GM18502 (cell line): ENCODE data around the gene SMPD2.

Experiments
- ATAC-seq: cut with Tn5 transposase; IDR thresholded peaks from one replicate; pipeline ENCODE4 v1.9.1; 2021; ENCODE audit warnings: mild to moderate bottlenecking; ENCODE audit not compliant: unreplicated experiment, poor library complexity

The SMPD2 gene

DNA sequence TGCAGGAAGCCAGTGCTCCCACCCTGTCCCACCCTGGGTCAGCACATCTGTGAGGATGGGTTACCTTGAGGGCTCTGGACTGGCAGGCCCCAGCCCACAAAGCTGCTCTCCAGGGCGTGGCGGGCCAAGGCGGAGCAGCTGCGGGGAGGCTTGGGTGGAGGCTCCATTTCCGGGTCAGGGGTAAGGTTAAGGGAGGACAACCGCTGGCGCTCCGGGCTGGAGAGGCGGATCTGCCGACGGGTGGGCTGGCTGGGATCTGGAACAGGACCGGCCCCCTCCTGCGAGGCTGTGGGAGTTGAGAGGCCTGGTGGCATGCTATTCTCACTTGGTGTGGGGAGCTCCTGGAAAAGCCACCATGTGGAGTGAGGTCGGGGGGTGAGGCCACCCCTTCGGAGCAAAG lies 5.5 kb downstream of the SMPD2 start:
- no peak for ATAC-seq

DNA sequence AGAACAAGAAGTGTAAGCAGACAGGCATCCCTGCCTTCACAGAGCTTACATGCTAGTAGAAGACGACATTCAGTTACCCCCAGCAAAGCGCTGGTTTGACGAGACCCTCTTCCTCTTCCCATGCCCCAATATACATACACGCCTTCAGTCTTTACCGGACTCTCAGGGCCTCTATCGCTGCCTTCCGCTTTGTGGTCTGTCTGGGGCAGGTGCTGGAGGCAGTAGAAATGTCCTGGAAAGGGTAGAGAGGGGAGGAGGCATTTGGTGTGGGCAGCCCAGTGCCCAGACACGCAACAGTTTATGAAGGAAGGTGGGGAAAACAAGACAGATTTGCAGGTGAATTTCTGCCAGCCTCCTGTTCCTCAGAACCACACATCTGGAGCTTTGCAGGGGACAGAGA lies 6.0 kb downstream of the SMPD2 start:
- ATAC-seq = no peak

DNA sequence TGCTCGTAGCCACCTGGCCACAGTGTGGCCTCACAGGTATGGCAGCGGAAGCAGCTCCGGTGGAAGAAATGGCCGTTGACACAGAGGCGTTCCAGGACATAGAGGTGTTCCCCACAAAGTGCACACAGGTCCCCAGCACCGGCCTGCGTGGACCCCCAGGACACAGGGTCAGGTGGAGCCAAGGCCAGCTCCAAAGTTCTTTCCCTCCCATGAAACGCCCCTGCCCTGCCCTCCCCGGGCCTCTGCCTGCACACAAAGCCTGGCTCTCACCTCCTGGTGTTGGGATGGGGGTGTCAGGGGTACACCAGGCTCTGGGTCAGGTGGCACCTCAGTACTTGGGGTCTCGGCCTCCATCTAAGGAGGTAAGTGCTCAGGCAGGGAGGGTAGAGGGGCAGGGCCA lies 6.6 kb downstream of the SMPD2 start:
- ATAC-seq = no peak

DNA sequence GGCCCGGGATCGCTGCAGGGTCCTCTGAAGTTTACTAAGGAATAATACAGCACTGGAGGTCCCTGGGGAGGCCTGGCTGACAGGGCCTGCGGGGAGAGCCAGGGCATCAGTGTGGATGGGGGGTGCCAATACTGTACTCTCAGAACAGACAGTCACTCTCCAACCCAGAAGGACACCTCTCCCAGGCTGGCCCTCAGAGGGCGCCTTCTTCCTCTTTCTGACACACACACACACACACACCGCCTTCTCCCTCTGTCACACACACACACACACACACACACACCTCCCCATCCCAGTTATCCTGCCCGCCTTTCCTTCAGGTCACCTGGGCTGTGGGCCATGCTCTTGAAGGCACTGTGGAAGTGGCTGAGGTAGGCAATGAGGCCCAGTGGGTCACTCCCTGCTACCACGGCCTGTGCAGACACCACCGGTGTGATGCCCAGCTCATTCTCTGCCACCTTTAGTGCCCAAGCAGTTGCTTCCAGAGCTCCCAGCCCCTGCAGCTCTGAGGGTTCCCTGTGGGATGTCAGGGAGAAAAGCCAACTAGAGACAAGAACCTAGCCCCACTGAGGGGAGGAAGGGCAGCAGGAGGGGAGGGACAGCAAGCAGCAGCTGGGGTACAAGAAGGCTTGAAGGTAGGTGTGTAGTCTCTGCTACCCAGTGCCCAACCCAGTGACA lies 7.5 kb downstream of the SMPD2 start:
- ATAC-seq = no peak

DNA sequence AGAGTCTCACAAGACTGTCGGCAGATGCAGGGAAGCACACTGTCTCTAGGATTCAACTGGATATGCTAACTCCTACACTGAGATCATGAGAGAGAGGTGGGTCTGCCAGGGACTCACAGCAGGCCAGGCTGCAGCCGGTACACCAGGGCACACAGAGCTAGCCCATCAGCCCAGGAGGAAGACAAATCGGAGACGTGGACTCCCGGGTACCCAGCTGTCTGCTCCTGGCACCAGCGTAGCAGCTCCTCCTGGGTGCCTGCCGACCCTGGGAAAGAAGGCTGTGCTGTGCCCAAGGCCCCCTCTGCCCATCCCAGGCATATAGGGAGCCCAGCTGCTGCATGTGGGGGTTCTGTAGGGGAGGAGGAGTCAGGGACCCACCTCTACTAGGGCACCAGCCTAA lies 8.1 kb downstream of the SMPD2 start:
- ATAC-seq = no peak

DNA sequence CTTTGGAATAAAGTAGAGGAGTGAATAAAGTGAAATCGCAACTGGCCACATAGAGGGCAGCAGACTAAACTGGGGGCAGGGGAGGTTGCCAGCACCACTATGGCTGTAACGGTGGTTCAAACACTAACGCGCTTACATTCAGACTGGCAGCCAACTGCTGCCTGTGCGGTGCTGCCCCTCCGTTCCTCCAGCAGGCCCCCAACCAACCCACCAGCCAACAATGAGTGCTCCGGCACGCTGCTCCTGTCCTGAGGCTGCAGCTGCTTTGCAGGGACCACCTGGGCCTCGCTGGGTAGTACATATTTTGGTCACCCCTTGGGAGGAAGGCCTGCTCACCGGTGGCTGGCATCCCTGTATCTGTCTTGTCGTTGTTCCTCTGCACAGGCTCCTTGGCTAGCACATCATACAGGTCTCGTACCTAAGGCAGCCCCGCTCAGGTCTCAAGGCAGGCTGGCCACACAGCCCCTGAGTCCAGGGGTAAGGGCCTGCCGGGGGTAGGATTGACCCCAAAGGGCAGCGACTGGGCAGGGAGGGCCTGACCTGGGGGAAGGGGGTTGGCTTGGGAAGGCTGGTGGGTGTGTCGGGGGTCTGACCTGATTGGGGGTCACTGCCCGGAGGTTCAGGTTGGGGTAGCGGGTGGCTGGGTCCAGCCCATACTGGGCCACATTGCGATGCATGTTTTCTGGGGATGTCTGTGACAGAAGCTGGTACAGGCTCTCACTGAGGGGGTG lies 8.7 kb downstream of the SMPD2 start:
- no peak for ATAC-seq

DNA sequence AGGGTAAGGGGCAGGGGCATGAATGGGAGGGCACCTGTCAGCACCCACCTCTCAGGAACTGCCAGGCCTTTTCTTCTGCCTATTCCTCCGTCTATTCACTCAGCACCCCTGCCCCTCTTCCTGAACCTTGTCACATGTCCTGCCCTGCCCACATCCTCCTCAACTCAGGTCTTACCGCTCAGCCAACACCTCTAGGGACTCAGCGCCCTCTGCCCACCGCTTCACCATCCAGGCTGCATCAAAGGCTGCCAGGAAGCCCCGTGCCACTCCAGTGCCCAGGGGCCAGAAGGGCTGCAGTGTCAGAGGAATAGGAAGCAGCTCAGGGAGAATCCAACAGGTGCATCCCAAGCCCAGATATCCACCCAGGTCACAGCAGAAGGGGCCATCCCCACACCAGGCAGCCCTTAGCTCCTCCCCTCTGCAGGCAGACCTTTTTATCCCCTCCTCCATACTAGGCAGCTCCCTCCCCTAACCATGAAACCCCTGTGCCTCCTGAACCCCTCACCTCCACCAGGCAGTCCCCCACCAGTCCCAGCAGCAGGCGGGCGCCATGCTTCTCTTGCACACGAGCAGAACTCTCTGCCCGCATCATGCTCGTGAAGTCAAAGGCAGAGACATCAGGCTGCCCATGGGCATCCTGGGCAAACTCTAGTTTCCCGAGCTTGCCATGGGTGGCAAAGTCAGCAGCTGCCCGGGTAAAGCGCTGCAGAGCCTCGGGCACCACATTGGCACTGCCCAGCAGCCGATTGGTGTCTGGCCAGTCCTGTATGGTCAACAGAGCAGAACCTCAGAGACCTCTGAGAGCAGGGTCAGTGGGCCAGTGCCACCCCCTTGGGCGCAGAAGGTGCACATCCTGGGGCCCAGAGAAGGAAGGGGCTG lies 9.5 kb downstream of the SMPD2 start:
- no peak for ATAC-seq

DNA sequence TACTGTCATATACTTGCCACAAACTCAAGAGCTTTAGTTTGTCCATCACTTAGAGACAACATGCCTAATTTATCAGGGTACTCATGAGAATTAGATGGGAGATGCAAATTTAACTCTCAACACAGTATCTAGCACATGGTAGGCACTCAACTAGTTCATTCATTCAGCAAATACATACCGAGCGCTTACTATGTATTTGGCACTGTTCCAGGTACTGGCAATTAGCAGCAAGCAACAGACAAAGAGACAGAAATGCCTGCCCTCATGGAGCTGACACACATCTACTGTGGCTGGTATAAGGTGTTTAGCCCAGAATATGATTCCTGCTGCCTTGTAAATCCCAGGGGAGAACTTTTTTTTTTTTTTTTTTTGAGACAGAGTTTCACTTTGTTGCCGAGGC lies 10.3 kb downstream of the SMPD2 start:
- ATAC-seq = no peak

DNA sequence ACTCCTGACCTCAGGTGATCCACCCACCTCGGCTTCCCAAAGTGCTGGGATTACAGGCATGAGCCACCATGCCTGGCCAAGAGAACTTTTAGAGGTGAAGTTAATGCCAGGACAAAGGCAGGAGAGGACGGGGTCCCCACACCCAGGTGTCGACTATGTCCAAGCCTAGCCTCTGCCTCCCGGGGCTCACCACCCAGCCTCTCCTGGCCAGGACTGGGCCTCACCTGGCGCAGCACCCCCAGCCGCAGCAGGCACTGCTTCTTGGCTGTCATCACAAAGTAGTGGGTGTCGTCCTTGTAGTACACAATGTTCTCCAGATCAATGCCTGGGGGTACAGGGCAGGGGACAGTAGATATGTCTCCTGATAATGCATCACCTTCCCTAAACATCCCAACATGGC lies 10.9 kb downstream of the SMPD2 start:
- ATAC-seq = no peak

DNA sequence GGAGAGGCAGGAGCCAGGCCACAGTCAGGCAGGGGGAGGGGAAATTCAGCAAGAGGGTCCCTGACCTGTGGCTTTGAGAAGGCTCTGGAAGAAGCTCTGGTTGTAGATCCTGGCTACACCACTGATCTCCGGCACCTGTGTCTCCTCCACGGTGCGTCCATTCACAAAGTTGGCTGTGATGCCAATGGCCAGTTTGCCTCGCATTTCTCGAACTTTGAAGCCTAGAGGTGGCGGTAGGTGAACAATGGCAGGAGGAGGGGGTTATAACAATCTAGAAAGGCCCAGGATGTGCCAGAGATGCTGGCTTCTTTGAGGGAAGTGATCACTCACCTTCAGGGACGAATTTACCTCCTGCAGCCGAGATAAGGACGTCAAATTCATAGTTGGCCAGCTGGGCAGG lies 11.7 kb downstream of the SMPD2 start:
- ATAC-seq = no peak

DNA sequence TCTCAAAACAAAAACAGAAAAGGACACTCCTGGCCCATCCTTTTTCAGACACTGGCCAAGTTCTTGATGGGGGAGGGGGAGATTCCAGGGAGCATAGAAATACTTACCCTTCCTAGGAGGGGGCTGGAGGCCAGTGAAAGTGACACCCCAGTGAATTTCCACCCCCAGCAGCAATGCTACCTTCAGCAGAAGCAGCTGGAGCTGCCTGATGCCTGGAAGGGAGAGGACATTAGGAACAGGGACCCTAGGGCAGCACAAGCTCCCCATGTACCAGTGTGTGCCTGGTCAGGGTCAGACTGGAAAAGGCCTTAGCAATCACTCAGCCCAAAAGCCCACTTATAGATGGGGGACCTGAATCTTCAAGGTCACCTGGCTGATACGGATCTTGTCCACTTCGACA lies 12.6 kb downstream of the SMPD2 start:
- ATAC-seq = no peak

DNA sequence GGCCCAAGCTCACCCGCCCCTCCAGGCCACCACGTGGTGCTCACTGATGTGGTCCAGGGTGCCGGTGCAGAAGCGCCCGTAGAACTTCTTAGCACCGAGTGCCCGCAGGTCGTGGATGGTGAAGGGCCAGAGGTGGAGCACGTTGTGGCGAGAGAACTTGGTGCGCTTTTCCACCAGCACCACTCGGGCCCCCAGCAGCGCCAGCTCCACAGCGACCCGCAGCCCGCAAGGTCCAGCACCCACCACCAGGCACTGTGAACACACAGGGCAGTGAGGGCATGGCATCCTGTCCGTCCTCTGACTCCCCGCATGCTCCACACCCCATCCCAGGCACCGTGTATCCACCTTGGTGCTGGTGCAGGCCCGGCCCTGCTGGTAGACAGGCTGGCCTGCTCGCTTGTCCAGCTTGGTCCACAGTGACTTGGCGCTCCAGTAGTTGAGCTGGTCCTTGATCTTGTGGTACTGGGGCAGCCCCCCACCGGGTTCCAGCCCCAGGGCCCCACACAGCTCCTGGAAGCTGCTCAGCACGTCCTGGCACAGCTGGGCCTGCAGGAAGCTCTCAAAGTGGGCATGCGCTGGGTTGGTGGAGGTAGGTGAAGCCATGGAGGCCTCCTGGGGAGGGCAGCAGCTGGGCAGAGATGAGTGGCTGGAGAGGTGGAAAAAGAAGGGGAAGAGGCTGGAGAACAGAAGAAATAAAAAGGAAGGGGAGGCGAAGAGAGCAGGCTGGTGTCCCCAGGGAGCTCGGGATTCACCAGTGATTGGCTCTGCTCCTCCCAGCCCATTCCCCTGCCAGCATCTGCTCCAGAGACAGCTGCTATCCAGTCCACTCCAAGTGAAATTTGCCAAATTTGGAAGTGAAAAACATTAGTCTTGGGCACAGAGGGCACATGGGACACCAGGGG lies 13.3 kb downstream of the SMPD2 start:
- no peak for ATAC-seq

DNA sequence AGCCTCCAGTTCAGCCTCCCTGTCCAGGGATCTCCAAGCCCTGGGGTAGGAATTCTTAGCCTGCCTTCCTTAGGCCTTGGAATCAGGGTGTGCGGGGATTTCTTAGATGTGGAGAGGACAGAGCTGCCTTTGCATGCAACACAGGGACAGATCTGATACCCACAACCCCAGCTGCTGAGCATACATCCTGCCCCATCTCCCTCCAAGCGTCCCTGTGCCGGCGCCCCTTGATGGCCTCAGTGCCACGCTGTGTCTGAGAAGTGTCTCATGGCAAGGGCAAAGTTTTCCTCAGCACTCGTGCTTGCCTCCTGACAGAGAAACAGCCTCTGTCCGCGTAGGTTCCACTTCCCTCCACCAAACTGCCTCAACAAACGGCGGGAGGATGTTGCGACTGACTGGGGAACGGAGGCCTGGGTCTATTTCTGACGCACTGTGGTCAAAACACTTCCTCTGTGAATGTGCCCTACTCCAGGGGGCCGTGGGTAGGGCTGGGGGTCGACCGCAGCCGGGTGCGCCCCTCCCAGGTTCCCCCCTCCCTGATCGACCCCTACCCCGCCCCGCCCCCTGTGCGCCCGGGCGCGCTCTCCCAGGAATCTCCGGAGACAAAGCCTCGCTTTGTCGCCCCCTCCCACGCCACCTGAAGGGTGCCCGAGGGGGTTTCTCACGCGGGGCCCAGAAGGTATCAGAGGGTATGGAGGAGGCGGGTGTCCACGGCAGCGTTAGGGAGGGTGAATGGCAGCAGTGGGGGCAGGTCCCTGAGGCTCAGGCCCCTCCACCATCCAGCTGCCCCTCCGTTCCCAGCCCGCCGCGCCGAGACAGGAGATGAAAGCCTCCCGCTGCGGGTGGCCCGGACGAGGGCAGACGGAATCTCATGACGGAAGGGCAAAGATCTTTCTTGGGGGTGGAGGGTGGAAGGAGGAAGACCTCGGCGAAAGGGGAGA lies 14.2 kb downstream of the SMPD2 start:
- peak; percentile 34 for ATAC-seq

DNA sequence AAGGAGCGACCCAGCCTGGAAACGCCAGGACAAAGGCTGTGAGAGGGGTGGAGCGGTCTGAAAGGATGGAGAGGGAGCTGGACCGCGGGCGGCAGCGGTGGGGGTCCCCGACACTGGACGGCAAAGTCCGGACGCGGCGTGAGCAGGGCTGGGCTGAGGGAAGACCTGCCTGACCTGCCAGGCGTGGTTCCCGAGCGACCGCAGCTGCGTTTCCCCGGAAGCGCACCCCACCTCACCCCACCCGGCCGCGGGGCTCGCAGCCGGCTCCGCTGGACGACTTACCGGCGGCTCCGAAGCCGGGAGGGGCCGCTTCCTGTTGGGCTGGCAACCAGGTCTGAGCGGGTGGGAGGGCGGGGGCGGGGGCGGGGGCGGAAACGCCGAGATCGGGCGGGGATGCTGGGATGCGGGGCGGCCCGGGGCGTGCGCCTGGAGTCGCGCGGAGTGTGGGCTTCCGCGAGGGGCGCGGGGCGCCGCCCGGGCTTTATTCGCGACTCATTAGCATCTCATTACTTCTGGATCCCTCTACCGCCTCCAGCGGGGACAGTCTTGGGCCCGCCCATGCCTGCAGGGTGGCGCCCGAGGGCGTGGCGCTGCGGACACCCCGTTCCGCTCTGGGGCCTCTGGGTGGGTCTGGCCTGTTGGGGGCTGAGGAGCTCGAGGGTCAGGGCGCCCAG lies 15.1 kb downstream of the SMPD2 start, which contains the start of gene MICAL1:
Gene MICAL1 (minus strand): TSS at position 336 of the 674 bp plus-strand sequence. CDS start 1,576 bp downstream, outside the sequence.
- peak; percentile 61 for ATAC-seq

DNA sequence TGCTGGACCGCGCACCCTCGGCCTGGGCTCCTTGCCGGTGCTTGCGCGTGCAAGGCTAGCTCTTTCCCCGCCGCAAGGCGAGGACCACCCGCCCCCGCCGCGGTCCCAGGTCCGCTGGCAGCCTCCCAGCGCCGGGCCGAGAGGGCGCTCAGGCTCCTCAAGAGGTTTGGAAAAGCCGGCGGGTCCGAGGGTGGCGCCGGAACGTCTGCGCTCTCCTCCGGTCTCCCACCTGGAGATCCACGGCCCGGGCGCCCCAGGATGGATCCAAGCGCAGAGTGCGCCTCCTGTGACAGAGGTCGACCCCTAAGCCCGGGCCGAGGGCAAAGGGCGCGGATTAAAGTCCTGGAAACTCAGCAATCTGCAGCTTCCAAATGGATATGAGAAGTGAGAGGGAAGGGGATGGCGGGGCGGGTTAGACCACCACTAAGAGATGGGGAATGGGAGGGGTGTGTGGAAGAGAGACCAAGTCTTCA lies 15.6 kb downstream of the SMPD2 start:
- peak; percentile 7 for ATAC-seq

DNA sequence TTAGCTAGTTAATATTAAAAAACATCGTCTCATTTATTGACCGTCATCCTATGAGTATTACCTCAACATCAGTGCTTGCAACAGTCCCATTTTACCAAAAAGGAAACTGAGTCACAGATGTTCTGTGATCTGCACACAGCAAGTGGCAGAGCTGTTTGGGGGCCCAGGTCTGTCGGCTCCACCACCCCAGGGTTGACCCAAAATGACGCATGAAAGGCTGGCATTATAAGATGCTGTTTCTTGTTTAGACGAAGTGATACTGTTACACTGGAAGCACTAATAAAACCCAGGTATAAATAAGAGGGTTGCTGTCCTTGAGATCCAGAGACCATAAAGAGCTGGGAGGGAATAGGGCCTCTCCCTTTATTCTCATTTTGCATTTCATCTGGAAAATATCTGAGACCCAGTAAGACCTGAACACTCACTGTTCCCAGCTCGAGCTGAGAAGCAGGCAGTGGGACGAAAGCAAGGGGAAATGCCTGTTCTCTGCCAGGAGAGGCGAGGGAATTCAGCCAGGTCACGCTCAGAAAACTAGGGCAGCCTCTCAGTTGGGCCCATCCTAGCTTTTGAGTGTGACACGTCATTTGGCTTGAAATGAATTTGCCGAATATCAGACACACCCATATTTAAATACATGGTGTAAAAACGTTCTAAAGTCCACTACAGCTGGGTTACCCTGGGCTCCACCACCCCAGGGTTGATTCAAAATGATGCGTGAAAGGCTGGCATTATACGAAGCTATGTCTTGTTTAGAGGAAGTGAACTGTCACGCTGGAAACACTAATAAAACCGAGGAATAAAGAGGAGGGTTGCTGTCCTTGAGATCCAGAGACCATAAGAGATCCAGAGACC lies 16.4 kb downstream of the SMPD2 start:
- ATAC-seq = no peak

DNA sequence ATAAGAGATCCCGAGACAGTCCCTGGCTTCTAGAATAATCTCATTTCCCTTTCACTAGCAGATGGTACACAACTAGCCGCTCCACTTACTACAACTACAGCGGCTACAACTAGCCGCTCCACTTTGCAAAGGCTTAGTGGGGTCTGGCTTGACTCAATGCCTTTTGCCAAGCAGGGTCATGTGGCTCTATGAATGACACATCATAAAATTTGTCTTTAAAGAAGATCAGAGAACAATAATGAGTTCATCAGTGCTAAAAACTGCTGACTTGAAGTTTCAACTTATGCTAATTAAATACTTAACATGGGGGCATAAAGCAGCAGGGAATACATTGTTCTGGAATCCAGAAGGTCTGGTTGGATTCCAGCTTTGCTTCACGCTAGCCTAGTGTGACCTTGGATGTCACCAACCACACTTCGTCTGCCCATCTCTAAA lies 17.1 kb downstream of the SMPD2 start:
- ATAC-seq = no peak
